Esophagus squamous epithelium (tissue), 4 donors: ENCODE measurements around the gene CMYA5.

ENCODE experiments used
- CTCF ChIP-seq, 6 experiments: fragments of 450-650 bp in 4 of 6; fragments of 200-600 bp in 2 of 6; sonication (generic) in 2 of 6; IDR thresholded peaks; one replicate each; pipeline ENCODE4 v1.5.1; 2016 to 2019; ENCODE audit warnings: antibody characterized with exemption in 6 of 6, mild to moderate bottlenecking in 4 of 6, moderate library complexity in 4 of 6
- POLR2A ChIP-seq, 4 donors: fragments of 450-650 bp; IDR thresholded peaks; one replicate each; pipeline ENCODE4 v1.6.1; 2017; ENCODE audit warnings: antibody characterized with exemption in 4 of 4, mild to moderate bottlenecking in 4 of 4, moderate library complexity in 3 of 4

- TF ChIP-seq CTCF (IDR thresholded peaks at IDR 0.05) (no peak), POLR2A (IDR thresholded peaks at IDR 0.05) (no peak)
These were observed 122.3 kb downstream of the CMYA5 start for GRCh38 chr5:79811904-79812303.
